Activated gamma-delta T cell (primary cell): ENCODE results near the gene ELL.
"Not testable (repeated sequence)": the region's sequence is repeated elsewhere in the genome, so short reads cannot be mapped to it uniquely, and the experiment has no call there.

Experiments
- DNase-seq: peaks from one replicate; lab custom pipeline; 2025; lab: John Stamatoyannopoulos, UW

ELL gene

DNA sequence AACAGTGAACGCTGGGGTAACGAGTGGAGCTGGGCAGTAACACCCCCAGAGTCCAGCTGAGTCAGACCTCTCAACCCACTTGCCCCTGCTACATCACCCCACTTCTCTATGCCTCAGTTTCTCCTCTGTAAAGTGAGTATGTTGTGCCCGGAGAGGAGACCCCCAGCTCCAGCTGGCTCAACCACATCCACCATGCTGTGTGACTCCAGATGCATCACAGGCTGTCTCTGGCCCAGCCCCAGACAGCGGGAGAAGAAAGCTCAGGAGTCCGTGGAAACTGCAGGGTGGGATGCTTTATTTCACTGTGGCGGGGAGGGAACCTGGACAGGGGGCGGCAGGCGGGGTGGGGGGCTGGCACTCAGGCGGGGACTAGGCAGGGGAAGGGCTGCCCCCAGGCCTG is 9.6 kb upstream of the ELL start:
- no peak for DNase-seq

DNA sequence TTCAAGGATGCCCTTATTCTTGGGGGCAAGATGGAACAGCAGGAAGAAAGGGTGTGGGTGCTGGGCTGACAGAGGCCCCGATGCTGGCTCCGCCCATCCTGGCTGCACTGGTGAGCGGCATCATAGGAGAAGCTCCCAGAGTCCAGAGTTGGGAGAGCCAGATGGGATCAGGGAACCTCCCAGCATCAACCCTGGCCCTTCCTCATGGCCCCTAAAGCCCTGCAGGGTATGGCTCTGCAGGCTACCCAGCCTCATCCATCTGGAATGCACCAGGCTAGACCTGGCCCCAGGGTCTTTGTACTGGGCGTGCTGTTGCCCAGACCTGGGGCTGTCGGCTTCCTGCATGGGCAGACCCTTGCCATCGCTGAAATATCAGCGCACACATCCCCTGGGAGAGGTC is 7.9 kb upstream of the ELL start:
- DNase-seq = no peak

- DNase-seq = no peak
Observed at GRCh38 chr19:18526316-18526715, 4.4 kb upstream of the ELL start.

- DNase-seq = no peak
Observed at GRCh38 chr19:18523841-18524240, 2.0 kb upstream of the ELL start.

DNA sequence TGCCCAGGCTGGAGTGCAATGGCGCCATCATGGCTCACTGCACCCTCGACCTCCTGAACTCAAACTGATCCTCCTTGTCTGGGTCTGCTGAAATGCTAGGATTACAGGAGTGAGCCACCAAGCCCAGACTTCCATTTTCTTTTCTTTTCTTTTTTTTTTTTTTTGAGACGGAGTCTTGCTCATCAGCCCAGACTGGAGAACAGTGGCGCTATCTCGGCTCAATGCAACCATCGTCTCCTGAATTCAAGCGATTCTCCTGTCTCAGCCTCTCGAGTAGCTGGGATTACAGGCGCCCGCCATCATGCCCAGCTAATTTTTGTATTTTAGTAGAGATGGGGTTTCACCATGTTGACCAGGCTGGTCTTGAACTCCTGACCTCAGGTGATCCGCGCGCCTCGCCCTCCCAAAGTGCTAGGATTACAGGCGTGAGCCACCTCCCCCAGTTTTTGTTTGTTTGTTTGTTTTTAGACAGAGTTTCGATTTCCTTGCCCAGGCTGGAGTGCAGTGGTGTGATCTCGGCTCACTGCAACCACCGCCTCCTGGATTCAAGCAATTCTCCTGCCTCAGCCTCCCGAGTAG is 1.1 kb upstream of the ELL start:
- DNase-seq = not testable (repeated sequence)

- DNase-seq = peak; percentile 99
Observed at GRCh38 chr19:18522124-18522861, 423 bp upstream of the ELL start.

DNA sequence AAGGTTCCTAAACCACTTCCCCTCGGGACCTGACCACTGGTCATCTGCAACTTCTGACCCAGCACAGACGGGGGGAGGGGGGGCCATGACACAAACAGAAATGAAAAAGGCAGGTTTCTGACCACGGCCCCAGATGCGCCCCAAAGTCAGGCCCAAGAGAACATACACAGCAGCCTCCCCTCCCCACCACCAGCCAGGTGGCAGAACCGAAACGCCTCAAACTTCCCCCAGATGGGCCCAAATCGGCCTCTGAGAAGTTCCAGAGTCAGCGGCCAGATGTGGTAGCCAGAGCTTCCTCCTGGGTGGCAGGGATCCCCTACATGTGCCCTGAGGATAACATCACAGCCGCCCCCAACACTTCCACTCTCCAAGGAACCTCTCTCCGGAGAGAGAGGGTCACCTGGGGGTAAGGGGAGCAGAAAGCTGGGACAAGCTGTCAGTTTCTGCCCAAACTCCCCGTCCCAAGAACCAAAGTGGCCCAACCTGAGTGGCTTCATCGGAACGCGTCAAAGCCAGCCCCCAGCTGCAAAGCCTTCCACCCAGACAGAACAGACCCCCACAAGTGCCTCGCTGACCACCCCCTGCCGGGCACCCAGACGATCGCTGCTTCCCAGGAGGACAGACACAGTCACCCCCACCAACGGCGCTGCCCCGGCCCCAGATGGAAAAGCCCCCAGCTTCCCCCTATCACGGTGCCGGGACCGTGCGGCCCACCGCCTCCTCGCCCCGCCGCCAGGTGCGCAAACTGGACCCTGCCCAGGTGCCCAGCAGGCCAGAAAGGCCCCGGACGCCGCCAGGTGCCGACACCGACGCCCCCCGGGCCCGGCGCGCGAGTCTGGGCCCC is 800 bp downstream of the ELL start:
- DNase-seq = no peak

DNA sequence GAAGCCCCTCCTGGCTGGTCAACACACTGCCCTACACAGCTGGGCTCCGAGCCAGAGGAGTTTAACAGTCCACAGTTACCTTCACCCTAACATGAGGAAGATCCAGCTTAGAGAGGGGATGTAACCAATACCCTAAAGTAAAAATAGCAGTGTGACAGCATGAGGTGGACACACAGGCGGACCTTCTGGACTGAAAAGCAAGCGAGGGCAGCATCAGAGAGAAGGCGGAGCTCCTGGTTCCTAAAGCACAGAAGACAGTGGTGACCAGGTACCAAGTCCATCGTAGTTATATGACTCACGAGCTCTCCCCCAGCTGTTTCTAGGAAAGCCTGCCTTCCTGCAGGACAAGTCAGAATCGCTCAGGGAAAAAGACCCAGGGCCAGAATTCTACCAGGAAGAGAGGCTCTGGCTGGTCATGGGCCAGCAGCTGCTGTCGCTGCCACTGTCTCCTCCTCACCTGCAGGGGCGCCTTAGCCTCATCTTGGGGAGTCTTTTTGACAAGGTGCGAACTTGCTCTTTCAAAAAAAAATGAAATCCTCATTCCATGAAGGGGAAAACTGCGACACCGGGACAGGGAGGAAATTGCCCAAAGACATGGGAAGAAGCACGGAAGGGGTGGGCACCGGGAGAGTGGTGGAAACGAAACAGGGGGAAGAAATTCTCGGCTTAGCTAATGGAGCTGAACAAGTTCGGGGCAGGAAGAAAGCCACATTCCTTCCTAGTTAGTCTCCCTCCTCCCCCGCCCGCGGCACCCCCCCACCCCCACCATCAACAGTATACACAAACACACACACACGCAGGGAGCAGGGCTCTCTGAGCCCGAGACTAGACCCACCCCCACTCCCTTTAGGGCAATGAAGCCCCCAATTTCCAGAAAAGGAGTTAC is 1.7 kb downstream of the ELL start:
- DNase-seq = no peak

- DNase-seq = no peak
Observed at GRCh38 chr19:18518639-18519038, 3.2 kb downstream of the ELL start.

- no peak for DNase-seq
Observed at GRCh38 chr19:18517606-18518005, 4.3 kb downstream of the ELL start.

DNA sequence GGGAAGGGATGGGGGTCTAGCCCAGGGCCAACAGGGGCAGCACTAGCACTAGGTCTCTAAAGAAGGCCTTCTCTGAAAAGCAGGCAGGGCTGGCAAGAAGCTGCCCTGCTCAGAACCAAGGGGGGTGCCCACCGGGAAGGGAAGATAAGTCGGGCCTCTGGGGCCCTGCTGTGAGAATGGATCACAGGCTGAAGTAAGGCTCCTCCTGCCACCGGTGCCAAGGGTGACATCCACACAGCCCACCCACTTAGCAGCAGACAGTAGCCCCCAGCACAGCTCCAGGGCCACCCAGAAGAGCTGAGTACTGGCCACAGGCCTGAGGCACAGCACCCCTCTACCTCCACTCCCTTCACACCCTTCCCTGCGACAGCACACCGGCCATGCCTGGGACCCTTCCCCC is 5.9 kb downstream of the ELL start:
- no peak for DNase-seq

DNA sequence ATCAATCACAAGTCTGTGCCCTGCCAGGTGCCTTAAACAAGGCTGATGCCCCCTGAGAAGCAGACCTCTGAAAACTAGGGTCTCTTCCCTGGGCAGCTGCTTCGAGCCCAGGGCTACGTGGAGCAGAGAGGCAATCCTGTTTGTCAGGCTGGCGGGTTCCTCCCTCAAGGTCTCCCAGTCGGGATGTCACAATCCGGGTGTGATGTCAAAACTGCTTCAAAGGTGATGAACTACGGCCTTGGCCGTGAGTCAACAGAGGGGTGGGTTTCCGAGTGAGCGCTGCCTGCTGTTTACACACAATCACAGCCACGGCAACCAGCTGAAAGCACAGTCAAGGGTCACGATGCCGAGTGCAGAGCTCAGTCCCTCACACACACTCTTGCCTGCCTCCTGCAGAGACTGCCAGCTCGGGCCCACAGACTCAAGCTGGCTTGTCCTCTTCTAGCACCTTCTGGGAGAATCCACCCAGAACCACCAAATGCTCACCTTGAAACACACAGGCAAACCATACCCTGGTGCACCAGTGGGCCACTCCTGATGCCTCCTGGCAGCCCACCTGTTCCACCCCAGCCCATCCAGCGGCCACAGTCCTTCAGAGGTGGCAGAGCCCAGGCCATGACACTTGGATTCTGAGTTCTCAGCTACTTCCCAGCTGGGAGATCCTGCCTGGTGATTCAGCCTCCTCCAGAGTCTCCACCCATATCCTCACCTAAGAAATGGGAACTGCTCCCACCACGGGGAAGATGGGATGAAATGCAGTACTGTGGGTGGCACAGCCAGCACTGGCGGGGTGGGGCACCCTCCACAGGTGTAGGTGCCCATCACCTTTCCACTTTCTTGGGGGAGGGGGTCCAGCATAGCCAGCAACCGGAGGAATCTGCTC is 6.8 kb downstream of the ELL start:
- DNase-seq = no peak

DNA sequence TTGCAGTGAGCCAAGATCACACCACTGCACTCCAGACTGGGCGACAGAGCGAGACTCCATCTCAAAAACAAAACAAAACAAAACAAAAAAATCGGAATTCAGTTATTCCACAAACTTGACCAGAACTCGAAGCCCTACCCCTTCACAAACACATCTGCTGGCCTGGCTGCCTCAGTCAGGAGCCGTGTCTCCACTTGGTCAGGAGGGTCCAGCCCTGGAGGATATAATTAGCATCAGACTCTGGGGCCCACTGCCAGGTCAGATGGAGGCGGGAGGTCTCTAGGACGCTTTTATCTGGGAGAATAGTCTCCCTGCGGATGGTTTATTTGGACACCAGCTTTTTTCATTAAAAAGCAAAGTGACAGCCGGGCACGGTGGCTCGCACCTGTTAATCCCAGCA is 8.0 kb downstream of the ELL start:
- DNase-seq = no peak

GRCh38 chr19:18510216-18510615 is 11.7 kb downstream of the ELL start:
- no peak for DNase-seq

DNA sequence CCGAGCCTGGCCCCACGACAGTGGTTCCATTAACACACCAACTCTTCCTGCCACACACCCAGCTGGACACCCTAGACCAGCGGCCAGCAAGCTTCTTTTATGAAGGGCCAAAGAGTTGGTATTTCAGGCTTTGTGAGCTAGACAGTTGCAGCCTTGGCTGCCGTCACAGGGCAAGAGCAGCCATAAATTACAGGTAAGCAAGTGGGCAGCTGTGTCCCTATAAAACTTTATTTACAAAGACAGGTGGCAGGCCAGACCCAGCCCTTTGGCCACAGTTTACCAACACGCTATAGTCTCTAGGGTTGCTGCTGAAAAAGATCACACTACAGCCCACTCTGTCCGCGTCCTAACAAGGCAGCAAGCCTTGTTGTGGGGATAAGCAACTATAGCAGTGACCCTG is 13.3 kb downstream of the ELL start:
- DNase-seq = no peak

DNA sequence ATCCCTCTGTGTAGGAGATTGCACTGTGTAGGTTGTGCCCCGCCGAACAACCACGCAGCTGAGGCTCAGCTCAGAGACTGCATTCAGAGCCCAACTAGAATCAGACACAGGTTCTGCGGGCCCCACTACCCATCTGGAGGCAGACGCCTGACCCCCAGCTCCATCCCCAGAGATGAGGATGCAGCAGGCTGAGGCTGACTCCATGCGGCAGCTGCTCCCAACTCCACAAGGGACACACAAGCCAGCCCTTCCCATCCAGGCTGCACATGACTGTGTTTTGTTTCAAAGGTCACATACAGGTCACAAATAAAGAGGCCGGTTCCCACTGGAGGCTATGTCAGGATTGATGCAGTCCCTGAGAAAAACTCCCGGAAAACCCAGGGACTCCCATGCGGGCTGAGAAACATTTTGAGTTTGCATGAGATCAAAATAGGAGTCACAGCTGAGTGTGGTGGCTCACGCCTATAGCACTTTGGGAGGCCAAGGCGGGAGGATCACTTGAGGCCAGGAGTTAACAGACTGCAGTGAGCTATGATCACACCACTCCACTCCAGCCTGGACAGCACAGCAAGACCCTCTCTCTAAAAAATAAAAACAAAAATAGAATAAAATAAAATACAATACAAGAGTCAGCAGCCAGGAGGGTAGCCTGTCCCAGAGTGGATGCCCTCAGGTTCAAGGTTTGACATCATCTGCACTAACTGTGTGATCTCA is 14.0 kb downstream of the ELL start:
- no peak for DNase-seq

- DNase-seq = no peak
Observed at GRCh38 chr19:18507021-18507726, 14.7 kb downstream of the ELL start.

GRCh38 chr19:18506101-18506930 is 15.6 kb downstream of the ELL start:
- no peak for DNase-seq
